ENCODE data around the gene CEND1. TPM values are rescaled to one million over a fixed set of nuclear protein-coding genes. Genes with fewer than 3 reads are reported as not detected.
A peak's percentile ranks its signal among the peaks of the same experiment; 100 is the strongest.

Gene CEND1
- total RNA-seq, 1 donor from 2014 or later: not detected

DNA sequence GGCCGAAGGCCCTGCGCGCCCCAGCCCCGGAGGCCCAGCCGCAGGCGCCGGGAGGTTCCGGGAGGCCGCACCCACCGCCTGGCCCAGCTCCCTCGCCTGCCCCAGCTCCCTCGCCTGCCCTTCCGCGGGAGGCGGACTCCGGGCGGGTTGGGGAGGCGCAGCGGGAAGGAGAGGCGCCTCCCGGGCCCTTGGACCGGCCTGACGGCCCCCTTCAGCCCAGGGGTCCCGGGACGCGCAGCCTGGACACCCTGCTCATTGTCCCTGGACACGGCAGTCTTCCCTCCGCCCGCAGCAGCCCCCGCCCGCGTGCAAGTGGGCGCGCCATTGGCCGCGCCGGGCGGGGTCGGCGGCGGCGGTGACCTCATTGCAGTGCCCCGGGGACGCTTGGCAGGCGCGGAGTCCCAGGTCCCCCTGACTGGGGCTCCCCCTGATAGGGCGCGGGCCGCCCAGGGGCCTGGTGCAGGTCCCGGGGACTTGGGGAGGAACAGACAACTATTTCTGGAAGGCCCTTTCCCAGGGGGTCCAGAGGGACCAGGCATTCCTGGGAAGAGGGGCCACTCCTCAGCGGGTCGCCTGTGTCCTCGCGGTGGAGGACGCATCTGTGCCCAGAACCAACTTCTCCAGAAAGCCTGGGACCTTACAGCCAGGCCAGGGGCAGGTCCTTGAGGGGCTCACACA lies 43.4 kb upstream of the CEND1 start:
- DNase-seq (ENCODE audit: low spot score): peak; percentile 45
- no peaks in the 10 kb centered on the region for H3K36me3 Mint-ChIP-seq (ENCODE audit: low read depth, unreplicated experiment)
- H3K27me3 Mint-ChIP-seq (ENCODE audit: unreplicated experiment): peaks cover 11% of the 10 kb centered on the region
- no peaks in the 10 kb centered on the region for H3K9me3 Mint-ChIP-seq (ENCODE audit: unreplicated experiment)
- peak overlapping the region; percentile 77 for H3K4me3 Mint-ChIP-seq (ENCODE audit: unreplicated experiment)
- TF ChIP-seq, protein P1, sequence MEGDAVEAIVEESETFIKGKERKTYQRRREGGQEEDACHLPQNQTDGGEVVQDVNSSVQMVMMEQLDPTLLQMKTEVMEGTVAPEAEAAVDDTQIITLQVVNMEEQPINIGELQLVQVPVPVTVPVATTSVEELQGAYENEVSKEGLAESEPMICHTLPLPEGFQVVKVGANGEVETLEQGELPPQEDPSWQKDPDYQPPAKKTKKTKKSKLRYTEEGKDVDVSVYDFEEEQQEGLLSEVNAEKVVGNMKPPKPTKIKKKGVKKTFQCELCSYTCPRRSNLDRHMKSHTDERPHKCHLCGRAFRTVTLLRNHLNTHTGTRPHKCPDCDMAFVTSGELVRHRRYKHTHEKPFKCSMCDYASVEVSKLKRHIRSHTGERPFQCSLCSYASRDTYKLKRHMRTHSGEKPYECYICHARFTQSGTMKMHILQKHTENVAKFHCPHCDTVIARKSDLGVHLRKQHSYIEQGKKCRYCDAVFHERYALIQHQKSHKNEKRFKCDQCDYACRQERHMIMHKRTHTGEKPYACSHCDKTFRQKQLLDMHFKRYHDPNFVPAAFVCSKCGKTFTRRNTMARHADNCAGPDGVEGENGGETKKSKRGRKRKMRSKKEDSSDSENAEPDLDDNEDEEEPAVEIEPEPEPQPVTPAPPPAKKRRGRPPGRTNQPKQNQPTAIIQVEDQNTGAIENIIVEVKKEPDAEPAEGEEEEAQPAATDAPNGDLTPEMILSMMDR (IDR thresholded peaks at IDR 0.05; ENCODE audit: unreplicated experiment): no peak
- H3K4me1 Mint-ChIP-seq (ENCODE audit: unreplicated experiment): peaks cover 13% of the 10 kb centered on the region
- H3K27ac Mint-ChIP-seq (ENCODE audit: unreplicated experiment): no peak overlapping the region

GRCh38 chr11:832529-833113 lies 42.7 kb upstream of the CEND1 start, which contains the start of gene CD151:
Gene CD151 (plus strand): TSS chr11:832952. CDS start chr11:836070, 3,118 bp downstream.
- DNase-seq (ENCODE audit: low spot score): no peak
- no peaks in the 10 kb centered on the region for H3K9me3 Mint-ChIP-seq (ENCODE audit: unreplicated experiment)
- peak within 1 kb of the TSS; percentile 77 for H3K4me3 Mint-ChIP-seq (ENCODE audit: unreplicated experiment)
- H3K36me3 Mint-ChIP-seq (ENCODE audit: low read depth, unreplicated experiment): no peaks in the 10 kb centered on the region
- peaks cover 19% of the 10 kb centered on the region for H3K4me1 Mint-ChIP-seq (ENCODE audit: unreplicated experiment)
- TF ChIP-seq, protein P1 (IDR thresholded peaks at IDR 0.05; ENCODE audit: unreplicated experiment): no peak
- H3K27ac Mint-ChIP-seq (ENCODE audit: unreplicated experiment): no peak within 1 kb of the TSS
- peaks cover 14% of the 10 kb centered on the region for H3K27me3 Mint-ChIP-seq (ENCODE audit: unreplicated experiment)

- DNase-seq (ENCODE audit: low spot score): no peak
- Mint-ChIP-seq H3K27ac (ENCODE audit: unreplicated experiment) (no peak overlapping the region), H3K4me1 (ENCODE audit: unreplicated experiment) (peaks cover 21% of the 10 kb centered on the region), H3K9me3 (ENCODE audit: unreplicated experiment) (no peaks in the 10 kb centered on the region), H3K27me3 (ENCODE audit: unreplicated experiment) (peaks cover 15% of the 10 kb centered on the region), H3K4me3 (ENCODE audit: unreplicated experiment) (no peak overlapping the region), H3K36me3 (ENCODE audit: low read depth, unreplicated experiment) (no peaks in the 10 kb centered on the region)
- TF ChIP-seq, protein P1 (IDR thresholded peaks at IDR 0.05; ENCODE audit: unreplicated experiment): no peak
Observed at GRCh38 chr11:831961-832528, 42.2 kb upstream of the CEND1 start.

- no peak overlapping the region for H3K27ac Mint-ChIP-seq (ENCODE audit: unreplicated experiment)
Observed at GRCh38 chr11:831118-831864, 41.4 kb upstream of the CEND1 start.

More at GRCh38 chr11:831118-831864, 41.4 kb upstream of the CEND1 start:
- peak; percentile 6 for DNase-seq (ENCODE audit: low spot score)
- no peak overlapping the region for H3K4me3 Mint-ChIP-seq (ENCODE audit: unreplicated experiment)
- H3K9me3 Mint-ChIP-seq (ENCODE audit: unreplicated experiment): no peaks in the 10 kb centered on the region
- TF ChIP-seq, protein P1 (IDR thresholded peaks at IDR 0.05; ENCODE audit: unreplicated experiment): no peak
- H3K36me3 Mint-ChIP-seq (ENCODE audit: low read depth, unreplicated experiment): no peaks in the 10 kb centered on the region
- H3K27me3 Mint-ChIP-seq (ENCODE audit: unreplicated experiment): peaks cover 18% of the 10 kb centered on the region
- peaks cover 21% of the 10 kb centered on the region for H3K4me1 Mint-ChIP-seq (ENCODE audit: unreplicated experiment)

Data from endothelial cell (in vitro differentiated cells).